ENCODE results near the gene HOXB7.

The HOXB7 gene

DNA sequence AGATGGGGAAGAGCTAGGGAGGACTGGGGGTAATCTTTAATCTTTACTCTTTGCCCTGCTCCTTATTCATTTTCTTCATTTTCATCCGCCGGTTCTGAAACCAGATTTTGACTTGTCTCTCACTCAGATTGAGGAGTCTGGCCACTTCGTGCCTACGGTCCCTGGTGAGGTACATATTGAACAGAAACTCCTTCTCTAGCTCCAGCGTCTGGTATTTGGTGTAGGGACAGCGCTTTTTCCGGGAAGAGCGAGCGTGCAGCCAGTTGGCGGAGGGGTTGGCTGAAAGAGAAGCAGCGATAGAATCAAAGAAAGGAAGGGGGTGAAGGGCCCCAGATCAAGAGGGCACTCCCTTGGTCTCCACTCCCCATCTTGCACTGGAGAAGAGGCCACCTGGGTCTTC lies 12.0 kb upstream of the HOXB7 start:
- no peak for DNase-seq

DNA sequence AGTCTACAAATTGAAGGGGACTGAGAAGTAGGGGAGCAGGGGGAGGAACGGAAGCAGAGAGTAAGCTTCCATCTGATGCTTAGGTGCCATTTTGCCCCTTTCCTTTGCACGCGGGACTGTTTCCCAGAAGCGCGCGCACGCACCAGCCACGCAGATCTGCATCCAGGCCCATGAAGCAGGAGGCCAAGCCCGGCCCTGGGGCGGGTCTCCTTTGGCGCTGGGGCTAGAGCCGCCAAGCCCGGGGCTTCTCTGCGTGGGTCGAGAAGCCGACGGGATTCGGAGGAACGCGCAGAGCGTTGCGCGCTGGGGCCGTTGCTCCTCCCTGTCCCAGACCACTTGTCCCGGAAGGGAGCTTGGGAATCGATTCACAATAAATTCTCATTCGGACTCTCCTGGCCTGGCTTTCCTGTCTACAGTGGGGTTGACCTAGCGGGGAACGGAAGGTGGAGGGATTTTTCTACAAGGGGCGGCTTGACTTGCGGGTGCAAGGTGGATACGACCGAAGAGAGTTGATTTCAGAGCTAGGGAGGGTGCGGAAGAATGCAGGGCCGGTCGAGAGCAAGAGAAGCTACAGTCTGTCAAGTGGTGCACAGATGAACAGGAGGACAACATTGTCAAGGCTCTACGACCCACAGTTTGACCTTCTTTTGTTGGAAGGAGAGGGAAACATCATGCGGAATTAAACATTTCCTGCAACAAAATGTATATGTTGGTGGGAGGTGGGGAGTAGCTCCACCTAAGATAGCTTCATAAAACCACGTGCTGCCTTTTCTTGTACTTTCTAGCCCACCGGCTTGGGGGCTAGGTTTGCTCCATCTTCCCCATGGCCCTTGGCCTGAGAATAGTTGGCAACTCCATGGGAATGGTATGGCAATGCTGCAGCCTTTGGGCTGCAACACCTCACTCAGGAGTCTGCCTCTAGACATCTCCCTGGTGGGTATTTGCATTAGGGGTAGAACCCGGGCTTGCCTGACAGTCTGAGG lies 10.9 kb upstream of the HOXB7 start:
- no peak for DNase-seq

GRCh38 chr17:48620461-48621139 lies 9.8 kb upstream of the HOXB7 start:
- DNase-seq = no peak

GRCh38 chr17:48619826-48620449 lies 9.1 kb upstream of the HOXB7 start:
- DNase-seq = no peak

GRCh38 chr17:48618256-48618896 lies 7.6 kb upstream of the HOXB7 start:
- no peak for DNase-seq

DNA sequence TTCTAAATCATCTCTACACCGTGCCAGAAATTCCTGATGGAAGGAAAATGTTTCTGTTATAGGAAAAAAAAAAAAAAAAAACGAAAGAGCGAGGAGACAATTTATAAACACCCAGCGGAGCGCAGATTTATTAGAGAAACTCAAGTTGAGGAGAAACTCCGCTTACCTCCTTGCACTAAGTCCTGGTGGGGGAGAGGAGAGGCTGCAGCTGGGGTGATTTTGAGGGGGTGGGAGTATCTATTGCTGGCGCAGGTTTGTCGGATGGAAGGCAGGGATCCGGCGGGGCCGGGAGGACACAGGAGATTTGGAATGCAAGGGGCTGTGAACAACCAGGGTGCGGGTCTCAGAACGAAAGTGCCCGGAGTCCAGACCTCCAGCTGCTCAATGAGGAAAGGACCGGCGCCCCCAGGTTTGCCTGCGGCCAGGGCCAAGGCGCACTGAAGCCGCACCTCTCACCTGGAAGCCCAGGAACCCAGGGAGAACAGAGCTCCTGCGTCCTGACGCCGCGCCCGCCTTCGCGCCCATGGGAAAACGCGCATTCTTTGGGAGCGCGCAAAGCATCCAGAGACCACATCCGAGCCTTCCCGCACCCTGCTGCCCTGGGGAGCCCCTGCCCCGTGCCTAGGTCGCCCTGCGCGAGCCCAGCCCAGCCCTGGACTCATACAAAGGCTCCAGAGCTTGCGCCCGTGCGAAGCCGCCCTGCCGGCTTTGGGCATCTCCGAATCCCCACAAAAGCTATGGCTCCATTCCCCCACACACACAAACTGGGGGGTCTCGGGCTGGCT lies 6.8 kb upstream of the HOXB7 start:
- no peak for DNase-seq

DNA sequence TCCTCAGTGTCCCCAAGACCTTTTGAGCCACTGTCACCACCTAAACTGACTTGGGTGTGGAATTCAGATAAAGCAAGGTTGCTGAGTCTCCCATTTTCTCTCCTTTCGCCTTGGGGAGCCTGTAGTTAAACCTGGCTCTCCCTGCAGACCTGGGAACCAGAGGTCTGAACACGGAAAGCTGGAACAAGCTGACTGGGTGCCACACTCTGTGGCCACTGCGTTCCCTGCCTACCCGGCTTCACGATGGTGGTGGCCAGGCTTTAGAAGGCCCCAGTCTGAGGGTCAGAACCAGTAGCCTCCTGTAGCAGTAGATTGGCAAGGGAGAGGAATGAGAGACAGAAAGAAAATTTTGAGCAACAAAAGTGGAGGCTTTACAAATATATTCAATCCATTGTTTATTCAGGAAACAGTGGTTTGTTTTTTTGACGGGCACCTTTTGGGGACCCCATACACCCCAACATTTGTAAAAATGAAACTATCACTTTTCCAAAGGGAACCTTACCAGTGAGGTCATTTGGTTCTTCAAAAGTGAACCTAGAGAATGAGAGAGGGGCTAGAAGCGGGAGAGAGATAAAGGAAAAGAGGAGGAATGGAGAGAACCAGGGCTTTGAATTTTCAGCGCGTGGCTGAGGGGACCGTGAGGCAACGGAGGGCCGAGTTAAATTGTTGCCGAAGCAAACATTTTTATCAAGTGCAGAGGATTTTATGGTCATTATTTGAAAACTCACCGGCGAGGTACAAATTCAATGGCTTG lies 6.1 kb upstream of the HOXB7 start:
- no peak for DNase-seq

DNA sequence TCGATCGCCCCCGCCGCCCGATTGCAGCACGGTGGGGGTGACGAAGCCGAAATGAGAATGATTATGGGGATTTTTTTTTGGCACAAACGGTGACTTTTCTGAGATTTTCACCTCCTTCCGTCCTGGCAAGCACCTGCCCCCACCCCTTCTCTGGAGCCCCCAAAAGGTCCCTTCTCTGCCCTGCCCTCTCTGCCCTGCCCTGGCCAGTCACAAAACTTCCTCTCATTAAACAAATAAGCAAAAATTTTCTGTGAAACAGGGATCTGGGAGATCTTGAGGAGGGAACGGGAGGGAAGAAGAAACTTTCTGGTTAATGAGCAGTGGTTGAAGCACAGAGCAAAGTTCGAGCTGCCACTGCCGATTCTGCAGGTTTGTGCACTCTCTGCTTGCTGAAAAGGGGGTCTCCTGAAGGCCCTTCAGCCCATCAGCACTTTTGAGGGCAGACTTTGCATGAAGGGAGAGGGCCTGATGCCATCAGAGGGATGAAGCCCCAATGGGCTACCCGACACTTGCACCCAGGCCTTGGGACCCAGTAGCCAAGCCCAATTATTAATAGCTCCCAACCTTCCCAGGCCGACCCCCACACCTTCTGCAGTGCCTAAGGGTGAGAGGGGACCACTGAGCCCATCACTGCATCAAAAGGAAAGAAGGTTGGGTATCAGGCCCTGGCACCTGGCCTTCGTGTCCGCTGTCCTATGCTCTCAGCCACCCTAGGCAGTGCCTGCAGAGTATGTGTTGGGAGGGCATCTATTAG lies 5.3 kb upstream of the HOXB7 start:
- DNase-seq = no peak

- DNase-seq = no peak
These were observed 4.5 kb upstream of the HOXB7 start, which contains the start of gene HOXB8 for GRCh38 chr17:48615047-48615962. HOXB8 (minus strand) TSS chr17:48615292; CDS start chr17:48614704, 588 bp downstream.

DNA sequence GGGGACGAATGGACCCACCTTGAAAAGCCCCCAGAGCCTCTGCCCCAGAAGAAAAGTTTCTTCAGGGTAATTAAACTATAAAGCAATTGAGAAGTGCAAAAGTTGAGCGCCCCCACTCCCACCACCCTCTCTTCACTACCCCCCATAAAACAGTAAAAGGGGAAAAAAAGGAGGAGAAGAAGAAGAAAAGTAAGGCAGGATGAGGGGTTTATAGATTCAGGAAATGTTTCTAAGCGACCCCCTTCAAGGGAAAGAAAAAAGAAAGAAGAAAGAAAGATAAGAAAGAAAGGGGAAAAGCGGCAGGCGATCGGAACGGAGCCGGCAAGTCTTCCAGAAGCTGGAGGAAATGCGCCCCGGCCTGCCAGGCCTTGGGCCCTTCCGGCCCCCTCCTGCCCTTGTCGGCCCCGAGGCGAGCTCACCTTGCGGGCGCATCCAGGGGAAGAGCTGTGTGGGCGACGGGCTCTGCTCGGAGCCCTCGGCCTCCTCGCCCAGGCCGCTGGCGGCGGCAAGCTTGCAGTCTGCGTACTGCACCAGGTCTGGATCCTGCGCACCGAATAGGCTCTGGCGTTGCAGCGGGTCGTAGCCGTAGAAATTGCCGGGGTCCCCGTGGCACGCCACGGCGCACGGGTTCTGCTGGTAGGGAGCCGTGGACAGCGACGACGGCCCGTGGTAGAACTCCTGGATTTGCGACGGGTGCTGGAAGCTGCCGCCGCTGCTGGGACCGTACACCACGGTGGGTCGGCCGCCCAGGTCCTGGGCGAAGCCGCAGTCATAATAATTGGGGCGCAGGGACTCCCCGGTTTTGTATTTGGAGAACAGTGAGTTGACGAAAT lies 3.3 kb upstream of the HOXB7 start:
- no peak for DNase-seq

- no peak for DNase-seq
These were observed 2.3 kb upstream of the HOXB7 start for GRCh38 chr17:48612854-48613691.

GRCh38 chr17:48612456-48612853 lies 1.6 kb upstream of the HOXB7 start:
- no peak for DNase-seq

- DNase-seq = no peak
These were observed 1.1 kb upstream of the HOXB7 start for GRCh38 chr17:48611681-48612455.

GRCh38 chr17:48611213-48611612 lies 396 bp upstream of the HOXB7 start:
- DNase-seq = no peak

DNA sequence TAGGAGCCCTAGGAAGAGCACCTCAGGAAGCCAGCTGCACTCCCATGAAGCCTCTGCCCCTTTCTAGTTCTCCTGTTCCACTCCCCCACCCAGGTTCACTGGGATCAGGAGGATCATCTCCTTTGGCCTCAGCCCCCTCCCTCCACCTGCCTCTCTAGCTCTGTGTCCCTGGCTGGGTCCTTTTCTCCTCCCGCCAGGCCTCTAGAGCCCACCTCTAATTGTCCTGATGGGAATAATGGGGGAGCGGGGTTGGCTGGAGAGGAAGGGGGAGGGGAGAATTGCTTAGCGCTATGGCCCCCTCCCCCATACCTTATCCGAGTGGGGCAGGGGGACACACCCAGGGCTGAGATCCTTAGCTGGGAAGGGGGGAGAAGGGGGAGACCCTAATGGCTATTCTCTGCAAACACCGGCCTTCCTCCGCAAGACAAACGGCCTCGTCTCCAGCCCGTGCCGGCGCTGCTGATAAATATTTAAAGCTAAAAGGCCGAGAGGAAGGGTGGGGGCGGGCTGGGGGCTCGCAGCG lies 997 bp downstream of the HOXB7 start:
- no peak for DNase-seq

GRCh38 chr17:48609033-48609432 lies 1.8 kb downstream of the HOXB7 start:
- DNase-seq = no peak

GRCh38 chr17:48608494-48608834 lies 2.4 kb downstream of the HOXB7 start:
- no peak for DNase-seq
